OCI-LY7 (cell line): ENCODE data around the gene KRTAP5-8. TPM values are rescaled to one million over a fixed set of nuclear protein-coding genes. Genes with fewer than 3 reads are reported as not detected.

Experiments
- BruUV-seq: library from RNA; stranded (reverse); fragments of 400-500 nt; replicated peaks from 2 replicates; lab custom pipeline; 2021; lab: Mats Ljungman, UMichigan
- CTCF ChIA-PET: fragments of 300-600 bp; sonication (Branson Sonifier 250); formaldehyde crosslinking; loops from one replicate; lab custom pipeline; 2022; ENCODE audit warnings: antibody characterized with exemption; ENCODE audit not compliant: unreplicated experiment; lab: Charles Lee
- POLR2A ChIA-PET: fragments of 300-600 bp; sonication (Branson Sonifier 250); formaldehyde crosslinking; loops from one replicate; lab custom pipeline; 2022; ENCODE audit warnings: antibody characterized with exemption; lab: Charles Lee
- DNase-seq: peaks from one replicate; pipeline ENCODE4 v3.0.0-alpha.2; 2015; ENCODE audit warnings: low spot score
- H2AFZ ChIP-seq: fragments of 200-600 bp; sonication (generic), shearing (Covaris generic); 2 replicates; pipeline ENCODE4 v1.6.1; 2014; ENCODE audit warnings: mild to moderate bottlenecking, antibody characterized with exemption, low read length, moderate library complexity
- H3K27ac ChIP-seq: fragments of 200-600 bp; sonication (generic); 2 replicates; pipeline ENCODE4 v1.5.1; 2014; ENCODE audit warnings: mixed run types, low read depth, mild to moderate bottlenecking, moderate library complexity, low read length, inconsistent platforms; ENCODE audit not compliant: poor library complexity, severe bottlenecking
- H3K36me3 ChIP-seq: fragments of 200-600 bp; sonication (generic); 2 replicates; pipeline ENCODE4 v1.6.1; 2014; ENCODE audit warnings: mild to moderate bottlenecking, antibody characterized with exemption, low read length, moderate library complexity, mixed read lengths; ENCODE audit not compliant: insufficient read depth
- H3K4me1 ChIP-seq: fragments of 200-600 bp; sonication (generic); 2 replicates; pipeline ENCODE4 v1.5.1; 2014; ENCODE audit warnings: mild to moderate bottlenecking, low read length; ENCODE audit not compliant: insufficient read depth, poor library complexity, severe bottlenecking
- H3K4me2 ChIP-seq: fragments of 200-600 bp; sonication (generic); 2 replicates; pipeline ENCODE4 v1.6.1; 2014; ENCODE audit warnings: mild to moderate bottlenecking, low read length
- H3K4me3 ChIP-seq: fragments of 200-600 bp; sonication (generic); 2 replicates; pipeline ENCODE4 v1.5.1; 2014; ENCODE audit warnings: mild to moderate bottlenecking, low read depth, low read length; ENCODE audit not compliant: poor library complexity, severe bottlenecking
- H3K79me2 ChIP-seq: fragments of 200-600 bp; sonication (generic); 2 replicates; pipeline ENCODE4 v1.6.1; 2016; ENCODE audit warnings: low read depth, mild to moderate bottlenecking, low read length, moderate library complexity, mixed read lengths; ENCODE audit not compliant: insufficient read depth
- H3K9me2 ChIP-seq: fragments of 200-600 bp; sonication (generic); 2 replicates; pipeline ENCODE4 v1.6.1; 2016; ENCODE audit warnings: mild to moderate bottlenecking, low read length, mixed read lengths; ENCODE audit not compliant: insufficient read depth
- H3K9me3 ChIP-seq: fragments of 200-600 bp; sonication (generic); 2 replicates; pipeline ENCODE4 v1.6.1; 2014; ENCODE audit warnings: mild to moderate bottlenecking, mixed run types, low read length, mixed read lengths
- H4K20me1 ChIP-seq: fragments of 200-600 bp; sonication (generic); 2 replicates; pipeline ENCODE4 v1.6.1; 2014; ENCODE audit warnings: mild to moderate bottlenecking, antibody characterized with exemption, low read length, moderate library complexity, mixed read lengths; ENCODE audit not compliant: insufficient read depth
- EZH2phosphoT487 ChIP-seq: fragments of 200-600 bp; sonication (generic); IDR thresholded peaks from 2 replicates; pipeline ENCODE4 v1.6.1; 2018; ENCODE audit warnings: low read depth, borderline replicate concordance, mild to moderate bottlenecking, mixed run types, antibody characterized with exemption, low read length, moderate library complexity, mixed read lengths
- intact Hi-C: fragments of 100-400 bp; cut with micrococcal nuclease; formaldehyde crosslinking; loops from one replicate; pipeline ENCODE4 v1.10.0; 2022; ENCODE audit not compliant: unreplicated experiment
- total RNA-seq, 2 experiments: library from RNA; depleted of rRNA in 1 of 2; stranded (reverse); fragments of >200 nt in 1 of 2; shearing (Covaris generic) in 1 of 2; gene quantifications; 2 replicates each; pipeline ENCODE4 v1.2.3, GENCODE V29; 2014 to 2022
- TF ChIP-seq, protein P1 (sequence below): fragments of 200-600 bp; sonication (generic); conservative IDR thresholded peaks from 2 replicates; pipeline ENCODE4 v1.5.1; 2014; ENCODE audit warnings: mild to moderate bottlenecking, antibody characterized with exemption, low read length, moderate library complexity, mixed read lengths

The KRTAP5-8 gene
- total RNA-seq, 2 experiments from 2014 or later: not detected

DNA sequence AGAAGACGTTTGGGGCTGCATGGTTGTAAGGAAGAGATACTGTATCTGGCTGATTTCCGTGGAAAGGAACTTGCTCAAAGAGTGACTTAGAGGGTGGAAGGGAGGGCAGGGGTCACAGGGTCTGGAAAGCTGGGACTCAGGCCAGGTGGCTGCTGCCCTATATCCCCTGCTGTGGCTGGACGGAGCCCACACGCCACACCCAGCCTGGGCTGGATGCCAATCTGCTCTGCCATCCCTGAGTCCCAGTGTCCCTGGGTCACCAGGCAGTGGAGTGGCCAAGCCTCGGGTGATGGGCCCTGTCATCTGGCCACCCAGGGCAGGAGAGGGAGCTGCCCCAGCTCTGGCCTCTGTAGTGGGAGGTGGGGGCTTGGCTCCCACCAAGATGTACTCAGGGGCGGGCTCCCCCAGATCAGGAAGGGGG lies 37.2 kb upstream of the KRTAP5-8 start:
- H3K4me2 ChIP-seq: no peak overlapping the region
- no peak overlapping the region for H3K4me3 ChIP-seq
- no peaks in the 10 kb centered on the region for H3K4me1 ChIP-seq
- no peak overlapping the region for H2AFZ ChIP-seq
- H3K9me3 ChIP-seq: no peaks in the 10 kb centered on the region
- H3K36me3 ChIP-seq: peaks cover 25% of the 10 kb centered on the region
- ChIA-PET POLR2A (no interaction called here), CTCF (interaction anchor here (0.5 to 0.8 kb wide), 2 partner anchors 63 to 586 kb away, joined by 3 to 5 read pairs; no protein-coding TSS in a partner anchor)
- H3K27ac ChIP-seq: no peak overlapping the region
- TF ChIP-seq, protein P1, sequence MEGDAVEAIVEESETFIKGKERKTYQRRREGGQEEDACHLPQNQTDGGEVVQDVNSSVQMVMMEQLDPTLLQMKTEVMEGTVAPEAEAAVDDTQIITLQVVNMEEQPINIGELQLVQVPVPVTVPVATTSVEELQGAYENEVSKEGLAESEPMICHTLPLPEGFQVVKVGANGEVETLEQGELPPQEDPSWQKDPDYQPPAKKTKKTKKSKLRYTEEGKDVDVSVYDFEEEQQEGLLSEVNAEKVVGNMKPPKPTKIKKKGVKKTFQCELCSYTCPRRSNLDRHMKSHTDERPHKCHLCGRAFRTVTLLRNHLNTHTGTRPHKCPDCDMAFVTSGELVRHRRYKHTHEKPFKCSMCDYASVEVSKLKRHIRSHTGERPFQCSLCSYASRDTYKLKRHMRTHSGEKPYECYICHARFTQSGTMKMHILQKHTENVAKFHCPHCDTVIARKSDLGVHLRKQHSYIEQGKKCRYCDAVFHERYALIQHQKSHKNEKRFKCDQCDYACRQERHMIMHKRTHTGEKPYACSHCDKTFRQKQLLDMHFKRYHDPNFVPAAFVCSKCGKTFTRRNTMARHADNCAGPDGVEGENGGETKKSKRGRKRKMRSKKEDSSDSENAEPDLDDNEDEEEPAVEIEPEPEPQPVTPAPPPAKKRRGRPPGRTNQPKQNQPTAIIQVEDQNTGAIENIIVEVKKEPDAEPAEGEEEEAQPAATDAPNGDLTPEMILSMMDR: no peak
- TF ChIP-seq EZH2phosphoT487: no peak
- H3K79me2 ChIP-seq: no peaks in the 10 kb centered on the region
- no TSS peak for BruUV-seq
- intact Hi-C loops: no loop called here
- H4K20me1 ChIP-seq: no peaks in the 10 kb centered on the region
- DNase-seq: no peak
- no peaks in the 10 kb centered on the region for H3K9me2 ChIP-seq

GRCh38 chr11:71501071-71501985 lies 36.5 kb upstream of the KRTAP5-8 start:
- H3K4me2 ChIP-seq: no peak overlapping the region
- H3K79me2 ChIP-seq: no peaks in the 10 kb centered on the region
- POLR2A ChIA-PET: no interaction called here
- H3K4me1 ChIP-seq: no peaks in the 10 kb centered on the region
- H3K9me2 ChIP-seq: no peaks in the 10 kb centered on the region
- no peaks in the 10 kb centered on the region for H4K20me1 ChIP-seq
- no peak overlapping the region for H2AFZ ChIP-seq
- CTCF ChIA-PET: interaction anchor here (0.5 to 0.8 kb wide), 2 partner anchors 62 to 801 kb away, joined by 3 read pairs; no protein-coding TSS in a partner anchor
- DNase-seq: no peak
- H3K9me3 ChIP-seq: no peaks in the 10 kb centered on the region
- TF ChIP-seq, protein P1: no peak
- no peak for TF ChIP-seq EZH2phosphoT487
- no TSS peak for BruUV-seq
- intact Hi-C loops: no loop called here
- no peak overlapping the region for H3K27ac ChIP-seq
- no peak overlapping the region for H3K4me3 ChIP-seq
- peaks cover 22% of the 10 kb centered on the region for H3K36me3 ChIP-seq

- ChIA-PET POLR2A (no interaction called here), CTCF (no interaction called here)
- Histone ChIP-seq H3K9me3 (no peaks in the 10 kb centered on the region), H3K4me2 (no peak overlapping the region), H3K36me3 (peaks cover 22% of the 10 kb centered on the region), H2AFZ (no peak overlapping the region), H3K9me2 (no peaks in the 10 kb centered on the region), H3K79me2 (no peaks in the 10 kb centered on the region), H3K4me1 (no peaks in the 10 kb centered on the region), H4K20me1 (no peaks in the 10 kb centered on the region), H3K4me3 (no peak overlapping the region), H3K27ac (no peak overlapping the region)
- no peak for TF ChIP-seq EZH2phosphoT487
- TF ChIP-seq, protein P1: no peak
- DNase-seq: no peak
- intact Hi-C loops: no loop called here
- no TSS peak for BruUV-seq
These were observed 35.8 kb upstream of the KRTAP5-8 start for GRCh38 chr11:71502026-71502425.
